Ishikawa (cell line): Measurements from ENCODE around the gene CEP295NL.

Source experiments
- CEBPB ChIP-seq: IDR thresholded peaks from 2 replicates; pipeline ENCODE4 v1.6.1; 2012
- CREB1 ChIP-seq: IDR thresholded peaks from 2 replicates; pipeline ENCODE4 v1.6.1; 2012; ENCODE audit warnings: low read depth
- EGR1 ChIP-seq: IDR thresholded peaks from 2 replicates; pipeline ENCODE4 v1.6.1; 2012
- EP300 ChIP-seq: IDR thresholded peaks from 2 replicates; pipeline ENCODE4 v1.6.1; 2012; ENCODE audit warnings: borderline replicate concordance
- FOXM1 ChIP-seq: IDR thresholded peaks from 2 replicates; pipeline ENCODE4 v1.6.1; 2012; ENCODE audit warnings: low read depth, borderline replicate concordance
- NFIC ChIP-seq: IDR thresholded peaks from 2 replicates; pipeline ENCODE4 v1.6.1; 2012
- RAD21 ChIP-seq: IDR thresholded peaks from 2 replicates; pipeline ENCODE4 v1.6.1; 2012; ENCODE audit warnings: low read depth
- REST ChIP-seq: IDR thresholded peaks from 2 replicates; pipeline ENCODE4 v1.6.1; 2012; ENCODE audit warnings: low read depth, mild to moderate bottlenecking
- TAF1 ChIP-seq: IDR thresholded peaks from 2 replicates; pipeline ENCODE4 v1.6.1; 2012; ENCODE audit warnings: low read depth, mild to moderate bottlenecking
- TCF12 ChIP-seq: IDR thresholded peaks from 2 replicates; pipeline ENCODE4 v1.6.1; 2012; ENCODE audit warnings: low read depth
- TEAD4 ChIP-seq: IDR thresholded peaks from 2 replicates; pipeline ENCODE4 v1.6.1; 2012
- USF1 ChIP-seq: IDR thresholded peaks from 2 replicates; pipeline ENCODE4 v1.6.1; 2012
- YY1 ChIP-seq: IDR thresholded peaks from 2 replicates; pipeline ENCODE4 v1.6.1; 2012; ENCODE audit warnings: low read depth
- ZBTB7A ChIP-seq: IDR thresholded peaks from 2 replicates; pipeline ENCODE4 v1.6.1; 2012; ENCODE audit warnings: low read depth
- TF ChIP-seq, protein P1 (sequence below): IDR thresholded peaks from 2 replicates; pipeline ENCODE4 v1.6.1; 2012

Gene CEP295NL

GRCh38 chr17:78940258-78940657, 37.3 kb upstream of the CEP295NL start:
- TF ChIP-seq CREB1, result no peak
- no peak for TF ChIP-seq EP300
- no peak for TF ChIP-seq USF1
- TF ChIP-seq YY1, result no peak
- TF ChIP-seq FOXM1, result no peak
- TF ChIP-seq, protein P1, sequence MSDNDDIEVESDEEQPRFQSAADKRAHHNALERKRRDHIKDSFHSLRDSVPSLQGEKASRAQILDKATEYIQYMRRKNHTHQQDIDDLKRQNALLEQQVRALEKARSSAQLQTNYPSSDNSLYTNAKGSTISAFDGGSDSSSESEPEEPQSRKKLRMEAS, result no peak
- no peak for TF ChIP-seq TEAD4
- no peak for TF ChIP-seq EGR1
- TF ChIP-seq RAD21, result no peak
- TF ChIP-seq CEBPB, result no peak
- no peak for TF ChIP-seq REST
- TF ChIP-seq ZBTB7A, result no peak

GRCh38 chr17:78939615-78940014, 36.6 kb upstream of the CEP295NL start:
- no peak for TF ChIP-seq EP300
- TF ChIP-seq FOXM1, result no peak
- no peak for TF ChIP-seq EGR1
- TF ChIP-seq USF1, result no peak
- TF ChIP-seq, protein P1, result no peak
- TF ChIP-seq TCF12, result no peak

DNA sequence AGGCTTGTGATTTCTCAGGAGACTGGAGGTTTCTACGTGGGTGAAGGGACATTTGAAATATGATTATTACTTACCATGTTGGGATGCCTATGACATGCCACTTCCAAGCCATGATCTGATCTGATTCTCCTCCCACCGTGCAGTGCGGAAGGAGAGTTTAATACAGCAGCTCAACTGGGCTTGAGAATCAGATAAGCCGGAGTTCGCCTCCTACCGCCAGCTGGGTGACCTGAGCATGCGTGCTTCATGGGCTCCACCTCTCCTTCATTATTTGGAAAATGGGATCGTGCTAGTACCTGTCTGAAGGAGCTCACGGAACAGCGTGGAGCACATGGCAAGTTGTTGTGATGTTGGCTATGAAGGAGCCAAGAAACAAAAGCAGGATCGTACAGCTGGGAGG, 34.6 kb upstream of the CEP295NL start:
- TF ChIP-seq CEBPB (no peak), EGR1 (no peak), TCF12 (no peak), TAF1 (no peak), TEAD4 (no peak), USF1 (no peak), FOXM1 (no peak), EP300 (no peak), CREB1 (no peak), RAD21 (no peak), YY1 (no peak), ZBTB7A (no peak), REST (no peak), NFIC (no peak)
- TF ChIP-seq, protein P1, result no peak

DNA sequence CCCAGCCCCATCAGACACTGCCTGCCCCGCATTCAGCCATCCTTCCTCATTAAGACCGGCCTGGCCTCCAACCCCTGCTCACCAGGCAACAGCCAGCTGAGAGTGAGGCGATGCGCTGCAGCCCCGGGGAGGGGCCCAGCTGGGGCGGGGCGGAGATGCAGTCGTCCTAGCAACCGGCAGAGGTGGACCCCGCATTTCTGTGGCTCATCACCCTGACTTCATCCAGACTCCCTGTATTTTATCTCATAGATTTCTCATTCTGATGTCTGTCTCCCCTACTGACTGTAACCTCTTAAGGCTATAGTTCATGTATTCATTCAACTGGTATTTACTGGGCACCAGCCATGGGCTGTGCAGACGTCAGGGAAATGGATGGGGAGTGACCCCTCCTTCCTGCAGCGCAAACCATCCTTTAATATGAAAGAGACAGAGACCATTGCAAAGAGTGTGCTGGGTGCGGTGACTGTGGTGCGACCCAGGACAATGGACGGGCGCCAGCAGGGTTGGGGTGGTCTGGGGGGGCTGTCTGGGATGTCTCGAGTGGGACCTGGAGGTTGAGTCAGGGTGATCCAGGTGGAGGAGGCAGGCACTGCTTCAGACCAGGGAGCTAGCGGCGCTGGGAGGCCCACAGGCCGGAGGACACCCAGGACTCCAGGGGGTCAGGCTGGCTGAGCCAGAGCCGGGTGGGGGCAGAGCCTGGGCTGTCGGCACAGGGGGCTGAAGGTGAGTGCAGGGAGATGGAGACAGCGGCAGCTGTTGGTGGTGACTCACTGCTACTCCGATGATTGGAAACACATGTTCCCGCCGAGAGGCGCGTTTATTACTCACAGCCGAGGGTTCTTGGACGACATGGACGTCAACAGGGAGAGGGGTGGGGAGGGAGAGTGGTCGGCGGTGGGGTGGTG, 32.7 kb upstream of the CEP295NL start:
- TF ChIP-seq USF1 (no peak), TEAD4 (no peak)
